ENCODE measurements around the gene MYOT. TPM values are rescaled to one million over a fixed set of nuclear protein-coding genes. Genes with fewer than 3 reads are reported as not detected.
A peak's percentile ranks its signal among the peaks of the same experiment; 100 is the strongest.

The MYOT gene
- total RNA-seq, 1 experiment from 2014 or later = not detected

- Histone ChIP-seq H3K36me3 (no peaks in the 10 kb centered on the region), H3K27me3 (no peaks in the 10 kb centered on the region), H3K9me3 (no peaks in the 10 kb centered on the region), H3K4me3 (no peak overlapping the region)
- DNase-seq = no peak
Measured at GRCh38 chr5:137880313-137880712, 12.7 kb downstream of the MYOT start.

DNA sequence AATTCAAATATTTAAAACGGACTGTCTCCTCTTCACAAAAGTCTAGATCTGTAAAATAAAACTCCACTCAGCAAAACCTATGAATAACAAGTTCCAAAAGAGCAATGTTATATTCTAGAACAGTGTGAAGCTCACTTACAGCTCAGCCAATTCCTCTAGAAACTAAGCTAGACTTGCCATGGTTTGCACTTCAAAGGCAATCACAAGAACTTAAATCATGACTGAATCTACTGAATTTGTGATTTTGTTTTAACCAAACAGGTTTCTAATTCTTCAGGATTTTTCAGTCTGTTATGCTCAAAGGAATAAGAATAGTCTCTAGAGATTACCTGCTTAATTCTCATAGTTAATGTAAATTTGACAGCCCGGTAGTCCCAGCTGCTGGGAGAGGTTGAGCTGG lies 20.2 kb downstream of the MYOT start:
- DNase-seq = no peak
- Histone ChIP-seq H3K4me3 (no peak overlapping the region), H3K9me3 (no peaks in the 10 kb centered on the region), H3K27me3 (no peaks in the 10 kb centered on the region), H3K36me3 (no peaks in the 10 kb centered on the region)

GRCh38 chr5:137888466-137888862 lies 20.8 kb downstream of the MYOT start:
- peak overlapping the region; percentile 47 for H3K4me3 ChIP-seq
- H3K9me3 ChIP-seq = no peaks in the 10 kb centered on the region
- DNase-seq = no peak
- H3K36me3 ChIP-seq = no peaks in the 10 kb centered on the region
- H3K27me3 ChIP-seq = no peaks in the 10 kb centered on the region

DNA sequence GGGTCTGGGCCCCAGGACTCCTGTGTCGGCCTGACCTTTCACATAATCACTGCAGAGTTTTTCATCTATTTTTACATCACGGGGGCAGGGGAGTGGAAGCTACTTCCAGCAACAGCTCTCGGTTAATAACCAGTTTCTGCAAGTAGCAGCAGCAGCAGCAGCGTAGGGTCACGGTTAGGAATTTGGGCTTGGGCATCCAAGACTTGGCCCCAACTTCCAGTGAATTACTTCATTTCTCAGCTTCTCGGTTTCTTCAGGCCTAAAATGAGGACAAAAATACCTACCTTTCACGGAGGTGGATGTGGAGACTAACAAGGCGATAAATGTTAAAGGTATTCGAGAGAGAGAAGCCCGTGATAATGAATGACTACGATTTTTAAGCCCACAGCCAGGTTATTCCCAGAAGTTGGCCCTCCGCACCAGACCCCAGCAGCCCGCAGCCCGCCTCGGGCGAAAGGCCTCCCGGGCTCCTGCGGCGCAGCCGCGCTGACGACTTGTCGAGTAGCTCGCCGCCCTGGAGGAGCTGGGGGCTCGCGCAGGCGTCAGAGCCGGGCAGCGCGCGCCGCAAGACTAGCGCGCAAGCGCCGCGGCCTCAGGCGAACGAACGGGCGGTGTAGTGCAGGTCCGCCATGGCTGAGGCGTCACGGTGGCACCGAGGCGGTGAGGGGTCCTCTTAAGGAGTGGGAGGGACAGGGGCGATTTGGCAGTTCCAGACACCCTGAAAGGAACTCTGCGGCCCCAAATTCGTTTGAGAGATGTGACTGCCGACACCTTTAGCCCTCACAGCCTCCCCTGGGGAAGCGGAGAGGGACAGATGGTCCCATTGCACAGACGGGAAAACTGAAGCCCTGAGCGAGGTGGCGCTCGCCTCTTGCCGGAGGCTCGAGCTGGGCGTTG lies 21.5 kb downstream of the MYOT start, which contains the start of gene PKD2L2:
Gene PKD2L2, plus strand, starts transcription at position 595 of the 897 bp plus-strand sequence. Its CDS starts 35 bp downstream, at position 630.
- no peaks in the 10 kb centered on the region for H3K27me3 ChIP-seq
- H3K9me3 ChIP-seq = no peaks in the 10 kb centered on the region
- DNase-seq = peak; percentile 93
- peak within 1 kb of the TSS; percentile 47 for H3K4me3 ChIP-seq
- H3K36me3 ChIP-seq = no peaks in the 10 kb centered on the region

GRCh38 chr5:137890845-137891244 lies 23.2 kb downstream of the MYOT start:
- Histone ChIP-seq H3K27me3 (no peaks in the 10 kb centered on the region), H3K4me3 (no peak overlapping the region), H3K36me3 (no peaks in the 10 kb centered on the region), H3K9me3 (no peaks in the 10 kb centered on the region)
- DNase-seq = no peak

GRCh38 chr5:137891849-137892248 lies 24.2 kb downstream of the MYOT start:
- H3K27me3 ChIP-seq = no peaks in the 10 kb centered on the region
- no peak for DNase-seq
- H3K9me3 ChIP-seq = no peaks in the 10 kb centered on the region
- H3K4me3 ChIP-seq = no peak overlapping the region
- H3K36me3 ChIP-seq = no peaks in the 10 kb centered on the region

DNA sequence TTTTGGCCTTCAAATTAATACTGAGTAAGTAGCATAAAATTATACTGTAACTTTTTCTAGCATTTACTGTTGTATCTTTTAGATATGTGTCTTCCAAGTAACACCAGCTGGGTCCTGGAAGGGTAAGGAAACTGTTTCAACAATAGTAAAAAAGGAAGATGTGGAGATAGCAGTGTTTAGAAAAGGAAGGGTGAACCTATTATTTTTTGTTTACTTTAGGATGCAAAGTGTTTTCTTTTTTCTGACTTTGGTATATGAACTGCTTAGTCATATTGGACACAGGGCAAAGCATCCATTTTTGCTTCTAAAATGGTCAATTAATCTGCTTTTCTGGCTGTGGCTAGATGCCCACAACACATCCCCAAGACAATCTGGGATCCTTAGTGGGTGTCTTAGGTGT lies 26.9 kb downstream of the MYOT start:
- Histone ChIP-seq H3K4me3 (no peak overlapping the region), H3K36me3 (no peaks in the 10 kb centered on the region), H3K9me3 (no peaks in the 10 kb centered on the region), H3K27me3 (no peaks in the 10 kb centered on the region)
- no peak for DNase-seq

- no peak overlapping the region for H3K4me3 ChIP-seq
- H3K27me3 ChIP-seq = no peaks in the 10 kb centered on the region
- H3K9me3 ChIP-seq = no peaks in the 10 kb centered on the region
- no peak for DNase-seq
- H3K36me3 ChIP-seq = no peaks in the 10 kb centered on the region
Measured at GRCh38 chr5:137896560-137896959, 28.9 kb downstream of the MYOT start.

GRCh38 chr5:137899493-137899892 lies 31.8 kb downstream of the MYOT start:
- Histone ChIP-seq H3K9me3 (no peaks in the 10 kb centered on the region), H3K27me3 (no peaks in the 10 kb centered on the region), H3K36me3 (no peaks in the 10 kb centered on the region), H3K4me3 (no peak overlapping the region)
- DNase-seq = no peak

- Histone ChIP-seq H3K27me3 (no peaks in the 10 kb centered on the region), H3K4me3 (peak overlapping the region; percentile 24), H3K36me3 (no peaks in the 10 kb centered on the region), H3K9me3 (no peaks in the 10 kb centered on the region)
- DNase-seq = peak; percentile 12
Measured at GRCh38 chr5:137901011-137901817, 33.6 kb downstream of the MYOT start.

DNA sequence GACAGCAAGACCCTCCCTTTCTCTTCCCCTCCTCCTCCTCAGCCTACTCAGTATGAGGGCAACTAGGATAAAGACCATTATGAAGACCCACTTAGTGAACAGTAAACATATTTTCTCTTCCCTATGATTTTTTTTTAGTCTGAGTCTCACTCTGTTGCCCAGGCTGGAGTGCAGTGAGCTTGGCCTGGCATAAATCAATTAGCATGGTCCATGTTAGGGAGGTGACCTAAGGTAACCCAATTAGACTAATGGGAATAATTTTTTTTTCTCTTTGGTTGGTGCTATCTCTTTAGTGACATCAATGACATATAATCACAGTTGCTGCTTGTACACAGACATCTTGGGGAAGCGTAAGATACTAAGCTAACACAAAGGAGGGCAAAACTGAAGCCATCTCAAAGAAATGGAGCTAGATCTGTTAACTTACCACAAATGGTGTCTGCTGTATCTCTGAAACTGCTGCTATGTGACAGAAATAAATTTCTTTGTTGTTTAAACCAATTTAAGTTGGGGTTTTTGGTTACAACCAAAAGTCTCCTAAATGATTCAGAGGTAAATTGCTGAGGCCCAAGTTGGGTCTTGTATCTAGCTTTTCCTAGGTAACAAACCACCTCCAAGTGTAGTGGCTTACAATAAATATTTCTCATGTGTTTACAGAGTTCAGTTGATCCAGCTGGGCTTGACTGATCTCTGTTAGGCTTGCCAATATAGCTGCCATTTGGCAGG lies 34.9 kb downstream of the MYOT start:
- Histone ChIP-seq H3K27me3 (no peaks in the 10 kb centered on the region), H3K36me3 (no peaks in the 10 kb centered on the region), H3K9me3 (no peaks in the 10 kb centered on the region), H3K4me3 (no peak overlapping the region)
- no peak for DNase-seq

DNA sequence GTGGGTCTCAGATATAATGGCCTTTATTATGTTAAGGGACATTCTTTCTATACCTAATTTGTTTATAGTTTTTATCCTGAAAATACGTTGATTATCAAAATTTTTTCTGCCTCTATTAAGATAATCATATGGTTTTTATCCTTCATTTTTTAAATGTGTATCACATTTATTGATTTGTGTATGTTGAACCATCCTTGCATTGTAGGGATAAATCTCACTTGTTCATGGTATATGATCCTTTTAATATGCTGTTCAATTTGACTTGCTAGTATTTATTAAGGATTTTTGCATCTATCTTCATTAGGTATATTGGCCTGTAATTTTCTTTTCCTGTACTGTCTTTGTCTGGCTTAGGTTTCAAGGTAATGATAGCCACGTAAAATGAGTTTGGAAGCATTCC lies 47.1 kb downstream of the MYOT start:
- peaks cover 12% of the 10 kb centered on the region for H3K9me3 ChIP-seq
- no peaks in the 10 kb centered on the region for H3K36me3 ChIP-seq
- H3K4me3 ChIP-seq = no peak overlapping the region
- DNase-seq = no peak
- no peaks in the 10 kb centered on the region for H3K27me3 ChIP-seq

DNA sequence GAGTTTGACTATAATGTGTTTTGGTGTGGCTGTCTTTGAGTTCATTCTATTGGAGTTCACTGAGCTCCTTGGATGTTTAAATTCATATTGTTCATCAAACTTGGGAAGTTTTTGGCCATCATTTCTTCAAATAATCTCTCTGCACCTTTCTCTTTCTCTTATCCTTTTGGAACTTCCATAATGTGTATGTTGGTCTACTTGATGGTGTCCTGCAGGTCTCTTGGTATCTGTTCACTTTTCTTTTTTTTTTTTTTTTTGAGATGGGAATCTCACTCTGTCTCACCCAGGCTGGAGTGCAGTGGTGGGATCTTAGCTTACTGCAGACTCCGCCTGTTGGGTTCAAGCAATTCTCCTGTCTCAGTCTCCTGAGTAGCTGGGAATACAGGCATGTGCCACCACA lies 49.3 kb downstream of the MYOT start:
- Histone ChIP-seq H3K27me3 (no peaks in the 10 kb centered on the region), H3K9me3 (peaks cover 12% of the 10 kb centered on the region), H3K36me3 (no peaks in the 10 kb centered on the region), H3K4me3 (no peak overlapping the region)
- DNase-seq = no peak

GRCh38 chr5:137921931-137922330 lies 54.3 kb downstream of the MYOT start:
- no peaks in the 10 kb centered on the region for H3K27me3 ChIP-seq
- DNase-seq = no peak
- no peak overlapping the region for H3K4me3 ChIP-seq
- H3K9me3 ChIP-seq = peaks cover 2% of the 10 kb centered on the region; the same call in 1 of the 2 replicates
- no peaks in the 10 kb centered on the region; the same call in none of the 2 replicates for H3K36me3 ChIP-seq

GRCh38 chr5:137923856-137924255 lies 56.2 kb downstream of the MYOT start:
- DNase-seq = no peak
- Histone ChIP-seq H3K27me3 (no peaks in the 10 kb centered on the region), H3K36me3 (no peaks in the 10 kb centered on the region; the same call in none of the 2 replicates), H3K4me3 (no peak overlapping the region), H3K9me3 (no peaks in the 10 kb centered on the region)

DNA sequence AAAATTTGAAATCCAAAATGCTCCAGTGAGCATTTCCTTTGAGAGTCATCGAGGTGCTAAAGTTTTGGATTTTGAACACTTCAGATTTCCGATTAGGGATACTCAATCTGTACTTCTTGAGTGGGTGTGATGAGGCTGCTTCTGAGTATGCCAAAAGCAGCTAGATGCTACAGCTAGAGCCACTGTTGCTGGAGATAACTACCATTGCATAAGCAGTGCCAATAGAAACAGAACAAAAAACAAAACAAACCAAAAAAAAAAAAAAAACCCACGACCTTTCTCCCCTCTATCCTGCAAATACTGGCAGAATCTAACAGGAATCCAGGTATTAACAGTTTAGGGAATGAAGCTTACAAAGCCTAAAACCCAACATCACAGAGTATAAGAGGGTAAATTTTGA lies 65.1 kb downstream of the MYOT start:
- Histone ChIP-seq H3K9me3 (no peaks in the 10 kb centered on the region), H3K4me3 (no peak overlapping the region), H3K27me3 (no peaks in the 10 kb centered on the region), H3K36me3 (peaks cover 20% of the 10 kb centered on the region)
- DNase-seq = no peak

- no peak for DNase-seq
- no peaks in the 10 kb centered on the region for H3K27me3 ChIP-seq
- peaks cover 21% of the 10 kb centered on the region for H3K36me3 ChIP-seq
Measured at GRCh38 chr5:137933491-137933911, 65.8 kb downstream of the MYOT start.

More at GRCh38 chr5:137933491-137933911, 65.8 kb downstream of the MYOT start:
- no peak overlapping the region for H3K4me3 ChIP-seq
- H3K9me3 ChIP-seq = no peaks in the 10 kb centered on the region

All from MG63 (cell line).